ENCODE results near the gene GPC5.

- TF ChIP-seq CEBPB (IDR thresholded peaks at IDR 0.05), result no peak
- TF ChIP-seq CTCF (IDR thresholded peaks at IDR 0.05), result no peak
- TF ChIP-seq ZNF302 (CRISPR knock-in tag; IDR thresholded peaks at IDR 0.05), result no peak
- no peak for TF ChIP-seq NPAS2 (CRISPR knock-in tag; IDR thresholded peaks at IDR 0.05; ENCODE audit: borderline replicate concordance)
- TF ChIP-seq RNF2 (IDR thresholded peaks at IDR 0.05; ENCODE audit: borderline replicate concordance, low read depth), result no peak
- TF ChIP-seq SMC3 (IDR thresholded peaks at IDR 0.05), result no peak
- no peak for TF ChIP-seq POLR2A (IDR thresholded peaks at IDR 0.05; ENCODE audit: low read length)
- TF ChIP-seq JUNB (IDR thresholded peaks at IDR 0.05), result no peak
- no peak for TF ChIP-seq MAZ (IDR thresholded peaks at IDR 0.05; ENCODE audit: borderline replicate concordance, low read depth, low read length)
- TF ChIP-seq, protein P1, sequence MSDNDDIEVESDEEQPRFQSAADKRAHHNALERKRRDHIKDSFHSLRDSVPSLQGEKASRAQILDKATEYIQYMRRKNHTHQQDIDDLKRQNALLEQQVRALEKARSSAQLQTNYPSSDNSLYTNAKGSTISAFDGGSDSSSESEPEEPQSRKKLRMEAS (IDR thresholded peaks at IDR 0.05), result no peak
- TF ChIP-seq ZFP36 (IDR thresholded peaks at IDR 0.05; ENCODE audit: borderline replicate concordance, partially characterized antibody), result no peak
These were observed 105.8 kb downstream of the GPC5 start for GRCh38 chr13:91504216-91504615.

All from A549 (cell line).